HEK293 (cell line): ENCODE data around the gene SOX6.

Source experiments
- CTCF ChIA-PET: fragments of 350-600 bp; formaldehyde crosslinking; extraction: SDS; loops from one replicate; lab custom pipeline; 2021; ENCODE audit warnings: antibody characterized with exemption; lab: Yijun Ruan, JAX
- POLR2A ChIA-PET: fragments of 300-600 bp; formaldehyde crosslinking; extraction: SDS; loops from one replicate; lab custom pipeline; 2020; ENCODE audit warnings: antibody characterized with exemption, inconsistent platforms; lab: Yijun Ruan, JAX
- H3K27ac ChIP-seq: fragments of 200-500 bp; sonication (Bioruptor generic); 2 replicates; pipeline ENCODE4 v1.5.1; 2014; ENCODE audit warnings: low read depth, low read length, control low read depth, inconsistent platforms; ENCODE audit errors: extremely low read depth
- H3K36me3 ChIP-seq, 2 experiments: fragments of 200-500 bp in 1 of 2; sonication (Bioruptor generic) in 1 of 2; 1 replicate in 1 of 2; 2 replicates in 1 of 2; pipeline ENCODE4 v1.5.1; 2014 to 2017; ENCODE audit warnings: inconsistent platforms in 2 of 2, low read length in 2 of 2; ENCODE audit not compliant: control insufficient read depth in 2 of 2, insufficient read depth in 1 of 2
- H3K4me1 ChIP-seq: fragments of 200-500 bp; sonication (Bioruptor generic); 2 replicates; pipeline ENCODE4 v1.5.1; 2014; ENCODE audit warnings: mild to moderate bottlenecking, low read length, inconsistent platforms; ENCODE audit not compliant: control insufficient read depth, insufficient read depth
- H3K4me3 ChIP-seq: 2 replicates; pipeline ENCODE4 v1.5.1; 2011; ENCODE audit warnings: low read depth, mild to moderate bottlenecking, control low read depth, low read length, moderate library complexity
- H3K9me3 ChIP-seq: fragments of 200-500 bp; sonication (Bioruptor generic); 2 replicates; pipeline ENCODE4 v1.5.1; 2014; ENCODE audit warnings: low read depth, low read length, inconsistent platforms; ENCODE audit not compliant: control insufficient read depth, insufficient read depth
- KLF9 ChIP-seq: fragments of 450-650 bp; formaldehyde crosslinking; IDR thresholded peaks from 2 replicates; pipeline ENCODE4 v1.5.1; 2016; ENCODE audit warnings: missing biosample characterization, missing genetic modification characterization, low read depth
- MYNN ChIP-seq: fragments of 450-650 bp; formaldehyde crosslinking; IDR thresholded peaks from 2 replicates; pipeline ENCODE4 v1.5.1; 2016; ENCODE audit warnings: missing biosample characterization, missing genetic modification characterization, borderline replicate concordance
- SCRT2 ChIP-seq: fragments of 450-650 bp; formaldehyde crosslinking; IDR thresholded peaks from 2 replicates; pipeline ENCODE4 v1.5.1; 2016; ENCODE audit warnings: missing biosample characterization, missing genetic modification characterization
- SP2 ChIP-seq: fragments of 450-650 bp; formaldehyde crosslinking; IDR thresholded peaks from 2 replicates; pipeline ENCODE4 v1.5.1; 2016; ENCODE audit warnings: missing biosample characterization, missing genetic modification characterization
- TRIM28 ChIP-seq: IDR thresholded peaks from 2 replicates; pipeline ENCODE4 v1.6.1; 2011; ENCODE audit warnings: low read length, control low read depth, borderline replicate concordance
- ZFP69B ChIP-seq: fragments of 450-650 bp; formaldehyde crosslinking; IDR thresholded peaks from 2 replicates; pipeline ENCODE4 v1.5.1; 2016; ENCODE audit warnings: missing biosample characterization, missing genetic modification characterization
- ZNF324 ChIP-seq: fragments of 450-650 bp; formaldehyde crosslinking; IDR thresholded peaks from 2 replicates; pipeline ENCODE4 v1.5.1; 2016; ENCODE audit warnings: missing biosample characterization, missing genetic modification characterization
- ZNF341 ChIP-seq: fragments of 450-650 bp; formaldehyde crosslinking; IDR thresholded peaks from 2 replicates; pipeline ENCODE4; 2016; ENCODE audit warnings: low read depth, missing biosample characterization, missing genetic modification characterization
- ZNF394 ChIP-seq: fragments of 450-650 bp; formaldehyde crosslinking; IDR thresholded peaks from 2 replicates; pipeline ENCODE4 v1.5.1; 2016; ENCODE audit warnings: missing biosample characterization, missing genetic modification characterization, mild to moderate bottlenecking, moderate library complexity, borderline replicate concordance
- ZNF549 ChIP-seq: fragments of 450-650 bp; IDR thresholded peaks from 2 replicates; pipeline ENCODE4 v1.5.1; 2018; ENCODE audit warnings: missing biosample characterization, missing genetic modification characterization, mild to moderate bottlenecking, inconsistent platforms, moderate library complexity
- ZNF560 ChIP-seq: fragments of 450-650 bp; formaldehyde crosslinking; IDR thresholded peaks from 2 replicates; pipeline ENCODE4 v1.5.1; 2017; ENCODE audit warnings: missing biosample characterization, missing genetic modification characterization, borderline replicate concordance
- ZNF660 ChIP-seq: fragments of 450-650 bp; IDR thresholded peaks from 2 replicates; pipeline ENCODE4 v1.5.1; 2018; ENCODE audit warnings: missing biosample characterization, mild to moderate bottlenecking, missing genetic modification characterization
- ZNF670 ChIP-seq: fragments of 450-650 bp; formaldehyde crosslinking; IDR thresholded peaks from 2 replicates; pipeline ENCODE4 v1.5.1; 2016; ENCODE audit warnings: missing biosample characterization, missing genetic modification characterization, low read depth
- TF ChIP-seq, protein P1 (sequence below): fragments of 450-650 bp; formaldehyde crosslinking; IDR thresholded peaks from 2 replicates; pipeline ENCODE4 v1.5.1; 2017; ENCODE audit warnings: missing biosample characterization, missing genetic modification characterization
- TF ChIP-seq, protein P2 (sequence below): fragments of 450-650 bp; formaldehyde crosslinking; IDR thresholded peaks from 2 replicates; pipeline ENCODE4 v1.5.1; 2016; ENCODE audit warnings: missing biosample characterization, missing genetic modification characterization, borderline replicate concordance
- TF ChIP-seq, protein P3 (sequence below): fragments of 450-650 bp; formaldehyde crosslinking; IDR thresholded peaks from 2 replicates; pipeline ENCODE4 v1.5.1; 2017; ENCODE audit warnings: missing biosample characterization, missing genetic modification characterization
- TF ChIP-seq, protein P4 (sequence below): fragments of 450-650 bp; formaldehyde crosslinking; IDR thresholded peaks from 2 replicates; pipeline ENCODE4 v1.5.0; 2017; ENCODE audit warnings: missing biosample characterization, missing genetic modification characterization, borderline replicate concordance
- TF ChIP-seq, protein P5 (sequence below): fragments of 450-650 bp; formaldehyde crosslinking; IDR thresholded peaks from 2 replicates; pipeline ENCODE4 v1.5.1; 2016; ENCODE audit warnings: missing biosample characterization, missing genetic modification characterization, borderline replicate concordance

SOX6 gene

DNA sequence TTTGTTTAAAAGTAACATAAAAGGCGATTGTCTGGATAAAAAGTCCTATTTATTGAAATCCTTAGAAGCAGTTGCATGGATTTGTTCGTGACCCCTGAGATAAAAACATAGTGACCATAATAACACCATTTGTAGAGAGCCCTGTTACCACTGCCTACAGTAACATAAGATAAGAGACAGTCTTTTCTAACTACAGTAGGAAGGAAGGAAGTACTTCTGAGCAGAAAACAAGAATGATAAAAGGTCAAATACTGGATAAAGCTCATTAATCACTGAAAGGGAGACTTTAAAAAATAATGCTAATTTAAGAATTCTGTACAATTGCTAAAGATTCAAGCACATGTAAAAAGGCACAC lies 47.1 kb upstream of the SOX6 start:
- Histone ChIP-seq H3K36me3 (no peaks in the 10 kb centered on the region), H3K4me3 (no peak overlapping the region), H3K4me1 (no peaks in the 10 kb centered on the region), H3K27ac (no peak overlapping the region), H3K9me3 (no peaks in the 10 kb centered on the region)
- ChIA-PET CTCF (no interaction called here), POLR2A (no interaction called here)
- TF ChIP-seq ZFP69B (tag by site-specific recombination) (no peak), ZNF324 (tag by site-specific recombination) (no peak), TRIM28 (no peak)

DNA sequence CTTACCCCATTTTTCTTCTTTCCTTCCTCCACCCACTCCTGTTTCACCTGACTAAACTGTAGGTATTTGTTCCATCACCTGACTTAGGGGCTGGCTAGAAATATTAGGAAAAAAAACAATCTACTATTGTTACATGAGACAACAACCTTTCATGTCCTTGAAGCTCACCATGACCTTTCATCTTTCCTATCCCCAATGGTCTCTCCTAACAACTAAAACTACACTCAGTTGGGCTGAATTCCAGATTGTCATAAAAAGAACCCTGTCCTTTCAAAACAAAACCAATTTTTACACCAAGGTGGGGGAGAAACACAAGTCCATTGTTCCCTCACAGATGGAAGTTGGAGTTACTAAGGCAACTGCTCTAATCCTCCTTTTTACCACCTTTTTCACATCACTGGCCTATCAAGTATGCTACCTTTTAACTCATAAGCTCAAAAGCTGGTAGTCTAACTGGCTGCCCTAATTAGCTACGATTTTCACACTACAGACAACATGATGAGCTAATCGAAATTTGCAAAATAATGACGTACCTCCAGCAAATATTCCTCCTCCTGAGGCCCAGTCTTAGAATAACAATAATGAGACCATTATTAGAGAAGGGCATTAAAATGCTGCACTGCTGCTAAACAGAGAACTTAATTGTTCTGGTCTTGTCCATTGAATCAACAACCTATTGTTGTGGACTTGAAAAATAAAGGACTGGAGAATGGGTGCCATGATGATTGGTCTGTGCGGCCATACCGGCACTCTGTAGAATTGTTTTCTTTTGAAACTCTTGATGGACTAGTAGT lies 46.5 kb upstream of the SOX6 start:
- ChIA-PET POLR2A (interaction anchor here (0.6 kb wide), 1 partner anchor 750 kb away, joined by 6 read pairs; no protein-coding TSS in a partner anchor), CTCF (no interaction called here)
- H3K36me3 ChIP-seq = no peaks in the 10 kb centered on the region
- TF ChIP-seq ZNF560 (tag by site-specific recombination) = no peak
- TF ChIP-seq, protein P1, sequence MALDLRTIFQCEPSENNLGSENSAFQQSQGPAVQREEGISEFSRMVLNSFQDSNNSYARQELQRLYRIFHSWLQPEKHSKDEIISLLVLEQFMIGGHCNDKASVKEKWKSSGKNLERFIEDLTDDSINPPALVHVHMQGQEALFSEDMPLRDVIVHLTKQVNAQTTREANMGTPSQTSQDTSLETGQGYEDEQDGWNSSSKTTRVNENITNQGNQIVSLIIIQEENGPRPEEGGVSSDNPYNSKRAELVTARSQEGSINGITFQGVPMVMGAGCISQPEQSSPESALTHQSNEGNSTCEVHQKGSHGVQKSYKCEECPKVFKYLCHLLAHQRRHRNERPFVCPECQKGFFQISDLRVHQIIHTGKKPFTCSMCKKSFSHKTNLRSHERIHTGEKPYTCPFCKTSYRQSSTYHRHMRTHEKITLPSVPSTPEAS (tag by site-specific recombination) = no peak
- TF ChIP-seq ZNF341 (tag by site-specific recombination) = no peak
- TF ChIP-seq, protein P2, sequence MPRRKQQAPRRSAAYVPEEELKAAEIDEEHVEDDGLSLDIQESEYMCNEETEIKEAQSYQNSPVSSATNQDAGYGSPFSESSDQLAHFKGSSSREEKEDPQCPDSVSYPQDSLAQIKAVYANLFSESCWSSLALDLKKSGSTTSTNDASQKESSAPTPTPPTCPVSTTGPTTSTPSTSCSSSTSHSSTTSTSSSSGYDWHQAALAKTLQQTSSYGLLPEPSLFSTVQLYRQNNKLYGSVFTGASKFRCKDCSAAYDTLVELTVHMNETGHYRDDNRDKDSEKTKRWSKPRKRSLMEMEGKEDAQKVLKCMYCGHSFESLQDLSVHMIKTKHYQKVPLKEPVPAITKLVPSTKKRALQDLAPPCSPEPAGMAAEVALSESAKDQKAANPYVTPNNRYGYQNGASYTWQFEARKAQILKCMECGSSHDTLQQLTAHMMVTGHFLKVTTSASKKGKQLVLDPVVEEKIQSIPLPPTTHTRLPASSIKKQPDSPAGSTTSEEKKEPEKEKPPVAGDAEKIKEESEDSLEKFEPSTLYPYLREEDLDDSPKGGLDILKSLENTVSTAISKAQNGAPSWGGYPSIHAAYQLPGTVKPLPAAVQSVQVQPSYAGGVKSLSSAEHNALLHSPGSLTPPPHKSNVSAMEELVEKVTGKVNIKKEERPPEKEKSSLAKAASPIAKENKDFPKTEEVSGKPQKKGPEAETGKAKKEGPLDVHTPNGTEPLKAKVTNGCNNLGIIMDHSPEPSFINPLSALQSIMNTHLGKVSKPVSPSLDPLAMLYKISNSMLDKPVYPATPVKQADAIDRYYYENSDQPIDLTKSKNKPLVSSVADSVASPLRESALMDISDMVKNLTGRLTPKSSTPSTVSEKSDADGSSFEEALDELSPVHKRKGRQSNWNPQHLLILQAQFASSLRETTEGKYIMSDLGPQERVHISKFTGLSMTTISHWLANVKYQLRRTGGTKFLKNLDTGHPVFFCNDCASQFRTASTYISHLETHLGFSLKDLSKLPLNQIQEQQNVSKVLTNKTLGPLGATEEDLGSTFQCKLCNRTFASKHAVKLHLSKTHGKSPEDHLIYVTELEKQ (tag by site-specific recombination) = no peak
- no peak for TF ChIP-seq ZNF394 (tag by site-specific recombination)
- TF ChIP-seq MYNN (tag by site-specific recombination) = no peak
- no peak for TF ChIP-seq SP2 (tag by site-specific recombination)
- TF ChIP-seq ZNF660 (tag by site-specific recombination) = no peak
- TF ChIP-seq, protein P3, sequence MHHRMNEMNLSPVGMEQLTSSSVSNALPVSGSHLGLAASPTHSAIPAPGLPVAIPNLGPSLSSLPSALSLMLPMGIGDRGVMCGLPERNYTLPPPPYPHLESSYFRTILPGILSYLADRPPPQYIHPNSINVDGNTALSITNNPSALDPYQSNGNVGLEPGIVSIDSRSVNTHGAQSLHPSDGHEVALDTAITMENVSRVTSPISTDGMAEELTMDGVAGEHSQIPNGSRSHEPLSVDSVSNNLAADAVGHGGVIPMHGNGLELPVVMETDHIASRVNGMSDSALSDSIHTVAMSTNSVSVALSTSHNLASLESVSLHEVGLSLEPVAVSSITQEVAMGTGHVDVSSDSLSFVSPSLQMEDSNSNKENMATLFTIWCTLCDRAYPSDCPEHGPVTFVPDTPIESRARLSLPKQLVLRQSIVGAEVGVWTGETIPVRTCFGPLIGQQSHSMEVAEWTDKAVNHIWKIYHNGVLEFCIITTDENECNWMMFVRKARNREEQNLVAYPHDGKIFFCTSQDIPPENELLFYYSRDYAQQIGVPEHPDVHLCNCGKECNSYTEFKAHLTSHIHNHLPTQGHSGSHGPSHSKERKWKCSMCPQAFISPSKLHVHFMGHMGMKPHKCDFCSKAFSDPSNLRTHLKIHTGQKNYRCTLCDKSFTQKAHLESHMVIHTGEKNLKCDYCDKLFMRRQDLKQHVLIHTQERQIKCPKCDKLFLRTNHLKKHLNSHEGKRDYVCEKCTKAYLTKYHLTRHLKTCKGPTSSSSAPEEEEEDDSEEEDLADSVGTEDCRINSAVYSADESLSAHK (tag by site-specific recombination) = no peak
- TF ChIP-seq, protein P4, sequence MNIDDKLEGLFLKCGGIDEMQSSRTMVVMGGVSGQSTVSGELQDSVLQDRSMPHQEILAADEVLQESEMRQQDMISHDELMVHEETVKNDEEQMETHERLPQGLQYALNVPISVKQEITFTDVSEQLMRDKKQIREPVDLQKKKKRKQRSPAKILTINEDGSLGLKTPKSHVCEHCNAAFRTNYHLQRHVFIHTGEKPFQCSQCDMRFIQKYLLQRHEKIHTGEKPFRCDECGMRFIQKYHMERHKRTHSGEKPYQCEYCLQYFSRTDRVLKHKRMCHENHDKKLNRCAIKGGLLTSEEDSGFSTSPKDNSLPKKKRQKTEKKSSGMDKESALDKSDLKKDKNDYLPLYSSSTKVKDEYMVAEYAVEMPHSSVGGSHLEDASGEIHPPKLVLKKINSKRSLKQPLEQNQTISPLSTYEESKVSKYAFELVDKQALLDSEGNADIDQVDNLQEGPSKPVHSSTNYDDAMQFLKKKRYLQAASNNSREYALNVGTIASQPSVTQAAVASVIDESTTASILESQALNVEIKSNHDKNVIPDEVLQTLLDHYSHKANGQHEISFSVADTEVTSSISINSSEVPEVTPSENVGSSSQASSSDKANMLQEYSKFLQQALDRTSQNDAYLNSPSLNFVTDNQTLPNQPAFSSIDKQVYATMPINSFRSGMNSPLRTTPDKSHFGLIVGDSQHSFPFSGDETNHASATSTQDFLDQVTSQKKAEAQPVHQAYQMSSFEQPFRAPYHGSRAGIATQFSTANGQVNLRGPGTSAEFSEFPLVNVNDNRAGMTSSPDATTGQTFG (tag by site-specific recombination) = no peak
- no peak for TF ChIP-seq SCRT2 (tag by site-specific recombination)
- no peak for TF ChIP-seq KLF9 (tag by site-specific recombination)
- TF ChIP-seq ZNF549 (tag by site-specific recombination) = no peak
- TF ChIP-seq, protein P5, sequence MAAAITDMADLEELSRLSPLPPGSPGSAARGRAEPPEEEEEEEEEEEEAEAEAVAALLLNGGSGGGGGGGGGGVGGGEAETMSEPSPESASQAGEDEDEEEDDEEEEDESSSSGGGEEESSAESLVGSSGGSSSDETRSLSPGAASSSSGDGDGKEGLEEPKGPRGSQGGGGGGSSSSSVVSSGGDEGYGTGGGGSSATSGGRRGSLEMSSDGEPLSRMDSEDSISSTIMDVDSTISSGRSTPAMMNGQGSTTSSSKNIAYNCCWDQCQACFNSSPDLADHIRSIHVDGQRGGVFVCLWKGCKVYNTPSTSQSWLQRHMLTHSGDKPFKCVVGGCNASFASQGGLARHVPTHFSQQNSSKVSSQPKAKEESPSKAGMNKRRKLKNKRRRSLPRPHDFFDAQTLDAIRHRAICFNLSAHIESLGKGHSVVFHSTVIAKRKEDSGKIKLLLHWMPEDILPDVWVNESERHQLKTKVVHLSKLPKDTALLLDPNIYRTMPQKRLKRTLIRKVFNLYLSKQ (tag by site-specific recombination) = no peak
- TF ChIP-seq ZNF670 (tag by site-specific recombination) = no peak
- H3K27ac ChIP-seq = no peak overlapping the region
- no peaks in the 10 kb centered on the region for H3K4me1 ChIP-seq
- no peaks in the 10 kb centered on the region for H3K9me3 ChIP-seq
- no peak overlapping the region for H3K4me3 ChIP-seq
